Measurements from ENCODE around the gene OTULINL.

Gene OTULINL

DNA sequence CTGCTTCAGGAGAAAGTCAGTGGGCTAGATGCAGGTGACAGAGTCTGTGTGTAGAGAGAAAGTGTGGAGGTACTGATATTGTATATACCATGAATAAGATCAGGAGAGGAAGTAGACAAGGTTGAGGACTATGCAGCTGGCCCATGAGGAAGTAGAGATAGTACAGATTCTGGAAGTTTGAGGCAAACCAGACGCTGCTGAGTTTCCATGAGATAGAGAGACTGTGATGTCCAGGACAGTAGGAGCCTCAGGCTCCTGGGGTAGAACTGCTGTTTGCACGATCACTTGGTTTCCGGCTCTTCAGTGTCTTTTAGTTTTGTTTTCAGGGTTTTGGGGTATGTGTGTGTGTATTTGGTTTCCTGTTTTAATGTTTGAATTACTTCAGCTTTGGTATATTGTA is 13.6 kb downstream of the OTULINL start:
- TF ChIP-seq, protein P1, sequence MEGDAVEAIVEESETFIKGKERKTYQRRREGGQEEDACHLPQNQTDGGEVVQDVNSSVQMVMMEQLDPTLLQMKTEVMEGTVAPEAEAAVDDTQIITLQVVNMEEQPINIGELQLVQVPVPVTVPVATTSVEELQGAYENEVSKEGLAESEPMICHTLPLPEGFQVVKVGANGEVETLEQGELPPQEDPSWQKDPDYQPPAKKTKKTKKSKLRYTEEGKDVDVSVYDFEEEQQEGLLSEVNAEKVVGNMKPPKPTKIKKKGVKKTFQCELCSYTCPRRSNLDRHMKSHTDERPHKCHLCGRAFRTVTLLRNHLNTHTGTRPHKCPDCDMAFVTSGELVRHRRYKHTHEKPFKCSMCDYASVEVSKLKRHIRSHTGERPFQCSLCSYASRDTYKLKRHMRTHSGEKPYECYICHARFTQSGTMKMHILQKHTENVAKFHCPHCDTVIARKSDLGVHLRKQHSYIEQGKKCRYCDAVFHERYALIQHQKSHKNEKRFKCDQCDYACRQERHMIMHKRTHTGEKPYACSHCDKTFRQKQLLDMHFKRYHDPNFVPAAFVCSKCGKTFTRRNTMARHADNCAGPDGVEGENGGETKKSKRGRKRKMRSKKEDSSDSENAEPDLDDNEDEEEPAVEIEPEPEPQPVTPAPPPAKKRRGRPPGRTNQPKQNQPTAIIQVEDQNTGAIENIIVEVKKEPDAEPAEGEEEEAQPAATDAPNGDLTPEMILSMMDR (IDR thresholded peaks at IDR 0.05; ENCODE audit: low read depth, low read length) = no peak
- DNase-seq (ENCODE audit: low read depth, low spot score) = no peak
- in situ Hi-C loops (cut with HindIII; ENCODE audit: low sequenced_read_pairs) = no loop called here
- no peak overlapping the region for H3K4me3 ChIP-seq (ENCODE audit: low read depth, low read length)

DNA sequence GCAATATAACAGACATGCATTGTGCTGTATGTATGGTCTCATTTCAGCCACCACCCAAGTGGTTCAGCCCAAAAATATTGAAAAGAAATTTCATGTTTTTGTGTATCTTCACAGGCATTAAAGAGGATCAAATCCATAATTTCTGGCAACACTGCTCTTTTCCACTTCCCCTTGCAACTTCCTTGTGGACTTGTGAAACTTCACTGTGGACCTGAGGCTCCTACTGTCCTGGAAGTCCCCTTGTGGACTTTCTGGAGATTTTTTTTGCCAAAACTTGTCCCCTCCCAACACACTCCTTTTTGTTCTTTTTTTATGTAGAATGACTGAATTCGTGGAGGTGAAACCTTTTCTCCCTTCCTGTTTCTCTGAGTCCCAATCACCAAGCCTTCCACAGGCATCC is 14.3 kb downstream of the OTULINL start:
- no peak for DNase-seq (ENCODE audit: low read depth, low spot score)
- no peak overlapping the region for H3K4me3 ChIP-seq (ENCODE audit: low read depth, low read length)
- TF ChIP-seq, protein P1 (IDR thresholded peaks at IDR 0.05; ENCODE audit: low read depth, low read length) = no peak
- in situ Hi-C loops (cut with HindIII; ENCODE audit: low sequenced_read_pairs) = no loop called here

DNA sequence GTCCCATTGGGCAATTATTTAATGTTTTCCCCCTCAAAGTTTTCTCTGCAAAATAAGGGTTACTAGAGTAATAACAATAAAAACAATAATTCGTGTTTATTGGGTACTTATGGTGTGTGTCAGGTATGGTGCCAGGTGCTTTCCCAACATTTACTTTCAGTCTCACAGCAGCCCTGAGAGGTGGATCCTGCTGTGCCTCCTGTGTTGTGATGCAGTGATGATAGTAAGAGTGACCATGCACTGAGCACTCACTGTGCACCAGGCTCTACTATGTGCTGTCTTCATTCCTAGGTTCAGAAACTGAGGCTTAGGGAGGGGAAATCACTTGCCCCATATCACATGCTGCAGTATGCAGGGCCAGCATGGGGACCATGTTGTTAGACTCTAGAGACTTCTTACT is 15.5 kb downstream of the OTULINL start:
- no peak overlapping the region for H3K4me3 ChIP-seq (ENCODE audit: low read depth, low read length)
- in situ Hi-C loops (cut with HindIII; ENCODE audit: low sequenced_read_pairs) = no loop called here
- DNase-seq (ENCODE audit: low read depth, low spot score) = no peak
- TF ChIP-seq, protein P1 (IDR thresholded peaks at IDR 0.05; ENCODE audit: low read depth, low read length) = no peak

DNA sequence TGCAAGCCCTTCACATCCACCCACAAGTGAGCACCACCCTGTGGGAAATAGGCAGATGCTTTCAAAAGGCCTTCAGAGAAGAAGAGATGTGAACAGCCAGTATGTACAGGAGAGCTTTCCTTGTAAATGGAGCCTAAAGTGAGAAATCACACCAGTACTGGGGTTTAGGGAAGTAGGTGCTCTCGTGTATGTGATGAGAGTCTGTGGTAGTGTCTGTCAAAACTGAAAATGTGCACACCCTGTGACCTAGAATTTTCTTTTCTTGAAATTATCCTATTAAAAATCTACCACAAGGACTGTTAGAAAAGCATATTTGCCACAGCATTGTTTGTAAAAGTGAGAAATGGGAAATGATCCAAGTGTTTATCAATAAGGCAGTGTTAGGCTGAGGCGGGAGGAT is 16.6 kb downstream of the OTULINL start:
- no peak for DNase-seq (ENCODE audit: low read depth, low spot score)
- in situ Hi-C loops (cut with HindIII; ENCODE audit: low sequenced_read_pairs) = no loop called here
- H3K4me3 ChIP-seq (ENCODE audit: low read depth, low read length) = no peak overlapping the region
- TF ChIP-seq, protein P1 (IDR thresholded peaks at IDR 0.05; ENCODE audit: low read depth, low read length) = no peak

DNA sequence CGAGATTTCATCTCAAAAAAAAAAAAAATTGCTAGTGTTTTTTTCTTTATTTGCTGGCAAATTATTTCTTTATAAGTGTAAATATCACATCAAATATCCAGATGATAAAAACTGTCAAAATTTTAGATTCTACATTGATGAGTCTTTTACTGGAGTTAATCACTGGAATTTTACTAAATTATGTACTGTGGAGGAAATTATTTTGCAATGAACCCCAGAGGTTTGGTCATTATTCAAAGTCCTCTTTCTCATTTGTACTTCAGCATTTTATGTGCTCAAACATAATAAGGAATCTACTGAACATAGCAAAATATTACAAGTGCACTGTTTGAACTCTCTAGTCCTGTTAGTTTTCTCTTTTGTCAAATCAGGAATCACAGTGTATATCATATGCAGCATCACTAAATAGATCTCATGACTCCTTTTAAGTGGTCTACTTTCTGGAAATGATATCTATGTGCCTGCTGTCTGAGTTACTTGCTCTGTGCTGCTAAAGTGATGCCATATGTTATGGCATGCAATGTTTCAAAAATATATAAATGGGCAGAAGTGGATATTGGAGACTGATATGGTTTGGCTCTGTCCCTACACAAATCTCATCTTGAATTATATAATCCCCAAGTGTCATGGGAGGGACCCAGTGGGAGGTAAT is 18.0 kb downstream of the OTULINL start:
- in situ Hi-C loops (cut with HindIII; ENCODE audit: low sequenced_read_pairs) = no loop called here
- no peak for DNase-seq (ENCODE audit: low read depth, low spot score)
- no peak overlapping the region for H3K4me3 ChIP-seq (ENCODE audit: low read depth, low read length)
- TF ChIP-seq, protein P1 (IDR thresholded peaks at IDR 0.05; ENCODE audit: low read depth, low read length) = no peak

DNA sequence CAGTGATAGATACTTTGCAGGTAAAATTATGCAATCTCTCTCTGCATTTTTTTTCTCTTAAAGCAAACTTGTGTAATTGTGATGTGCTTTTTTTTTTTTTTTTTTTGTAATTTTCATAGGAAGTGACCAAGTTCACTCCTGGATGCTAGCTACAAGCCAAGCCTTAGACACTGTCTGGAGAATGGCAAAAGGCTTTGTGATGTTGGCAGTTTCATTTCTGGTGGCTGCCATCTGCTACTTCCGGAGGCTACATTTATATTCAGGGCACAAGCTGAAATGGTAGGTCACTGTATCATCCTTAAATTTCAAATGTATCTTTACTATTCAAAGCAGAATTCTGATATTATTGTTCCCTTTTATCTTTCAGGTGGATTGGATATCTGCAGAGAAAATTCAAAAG is 19.3 kb downstream of the OTULINL start:
- TF ChIP-seq, protein P1 (IDR thresholded peaks at IDR 0.05; ENCODE audit: low read depth, low read length) = no peak
- H3K4me3 ChIP-seq (ENCODE audit: low read depth, low read length) = no peak overlapping the region
- no peak for DNase-seq (ENCODE audit: low read depth, low spot score)
- in situ Hi-C loops (cut with HindIII; ENCODE audit: low sequenced_read_pairs) = no loop called here
